NCI-H2171 treated with DMSO at 0.1 percent for 48 hours (cell line): ENCODE measurements around the gene BTBD10.
"Not testable (repeated sequence)": the region's sequence is repeated elsewhere in the genome, so short reads cannot be mapped to it uniquely, and the experiment has no call there.

Experiments
- DNase-seq: peaks from one replicate; lab custom pipeline; 2025; lab: John Stamatoyannopoulos, UW

BTBD10 gene

GRCh38 chr11:13440100-13440855 lies 22.7 kb downstream of the BTBD10 start:
- DNase-seq = peak; percentile 65

- no peak for DNase-seq
Measured at GRCh38 chr11:13438291-13438690, 24.7 kb downstream of the BTBD10 start.

- DNase-seq = not testable (repeated sequence)
Measured at GRCh38 chr11:13436836-13437235, 26.2 kb downstream of the BTBD10 start.

- DNase-seq = no peak
Measured at GRCh38 chr11:13434247-13435205, 28.5 kb downstream of the BTBD10 start.

GRCh38 chr11:13433437-13433836 lies 29.6 kb downstream of the BTBD10 start:
- no peak for DNase-seq

GRCh38 chr11:13429836-13430235 lies 33.2 kb downstream of the BTBD10 start:
- no peak for DNase-seq

GRCh38 chr11:13429288-13429687 lies 33.7 kb downstream of the BTBD10 start:
- DNase-seq = no peak

GRCh38 chr11:13427440-13427839 lies 35.6 kb downstream of the BTBD10 start:
- DNase-seq = no peak

GRCh38 chr11:13423372-13423771 lies 39.6 kb downstream of the BTBD10 start:
- DNase-seq = no peak

GRCh38 chr11:13421561-13421960 lies 41.5 kb downstream of the BTBD10 start:
- no peak for DNase-seq

GRCh38 chr11:13415201-13415600 lies 47.8 kb downstream of the BTBD10 start:
- no peak for DNase-seq

- no peak for DNase-seq
Measured at GRCh38 chr11:13405220-13405619, 57.8 kb downstream of the BTBD10 start.

- DNase-seq = not testable (repeated sequence)
Measured at GRCh38 chr11:13398335-13398734, 64.7 kb downstream of the BTBD10 start.

GRCh38 chr11:13391217-13391616 lies 71.8 kb downstream of the BTBD10 start:
- DNase-seq = no peak

- DNase-seq = no peak
Measured at GRCh38 chr11:13388741-13389140, 74.3 kb downstream of the BTBD10 start.

- DNase-seq = no peak
Measured at GRCh38 chr11:13386567-13386966, 76.5 kb downstream of the BTBD10 start.

- DNase-seq = peak; percentile 27
Measured at GRCh38 chr11:13384908-13385640, 77.9 kb downstream of the BTBD10 start.

GRCh38 chr11:13382751-13383150 lies 80.3 kb downstream of the BTBD10 start:
- DNase-seq = no peak

- no peak for DNase-seq
Measured at GRCh38 chr11:13380731-13381130, 82.3 kb downstream of the BTBD10 start.

- DNase-seq = no peak
Measured at GRCh38 chr11:13378316-13378715, 84.7 kb downstream of the BTBD10 start.

- no peak for DNase-seq
Measured at GRCh38 chr11:13376838-13377237, 86.2 kb downstream of the BTBD10 start.

- DNase-seq = no peak
Measured at GRCh38 chr11:13376402-13376801, 86.6 kb downstream of the BTBD10 start.
